Muscle layer of colon (tissue), 2 donors: ENCODE results near the gene PLA2G4E.

Experiments used
- H3K27ac ChIP-seq: one replicate; pipeline ENCODE4 v1.7.0; 2013; ENCODE audit warnings: low read depth, mild to moderate bottlenecking, low read length, moderate library complexity
- H3K27me3 ChIP-seq, 2 donors: one replicate each; pipeline ENCODE4 v1.7.0; 2013; ENCODE audit warnings: low read length in 2 of 2, mild to moderate bottlenecking in 2 of 2; ENCODE audit not compliant: insufficient read depth in 2 of 2, control insufficient read depth in 1 of 2
- H3K36me3 ChIP-seq: one replicate; pipeline ENCODE4 v1.7.0; 2013; ENCODE audit warnings: mild to moderate bottlenecking, low read length; ENCODE audit not compliant: insufficient read depth
- H3K4me1 ChIP-seq: one replicate; pipeline ENCODE4 v1.7.0; 2013; ENCODE audit warnings: mild to moderate bottlenecking, low read length; ENCODE audit not compliant: insufficient read depth
- H3K4me3 ChIP-seq, 2 donors: one replicate each; pipeline ENCODE4 v1.7.0; 2013; ENCODE audit warnings: low read length in 2 of 2, low read depth in 1 of 2, mild to moderate bottlenecking in 1 of 2, moderate library complexity in 1 of 2
- H3K9ac ChIP-seq: one replicate; pipeline ENCODE4 v1.7.0; 2013; ENCODE audit warnings: low read length
- H3K9me3 ChIP-seq: one replicate; pipeline ENCODE4 v1.7.0; 2013; ENCODE audit warnings: mild to moderate bottlenecking, low read length
- donor health status: abdominal sarcoma.
- donor health status: Adenocarcinoma of cecum.

Gene PLA2G4E

DNA sequence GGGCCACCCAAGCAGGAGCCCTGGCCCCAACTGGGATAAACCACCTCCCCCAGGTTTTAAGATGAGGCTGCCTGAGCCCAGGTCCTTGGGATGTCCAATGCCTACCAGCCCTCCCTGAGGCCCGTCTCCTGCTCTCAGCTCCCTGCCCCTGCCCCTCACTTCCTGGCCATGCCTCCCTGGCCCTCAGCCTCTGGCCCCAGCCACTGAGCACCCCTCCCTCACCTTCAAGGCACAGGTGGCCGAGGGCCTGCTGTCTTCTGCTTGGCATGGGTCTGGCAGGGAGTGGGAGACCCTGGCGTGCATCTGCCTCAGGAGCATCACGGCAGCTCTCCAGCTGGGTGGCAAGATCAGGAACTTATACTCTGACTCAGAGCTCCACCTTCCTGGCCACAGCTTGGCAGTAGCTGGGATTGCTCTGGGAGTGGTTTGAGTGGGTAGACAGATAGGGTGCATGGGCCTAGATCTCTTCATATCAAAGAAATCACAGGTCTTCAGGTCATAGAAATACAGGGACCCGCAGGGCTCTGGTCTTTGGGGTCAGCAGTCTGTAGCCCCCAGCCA, at the start of gene PLA2G4E:
PLA2G4E (minus strand) TSS at position 330 of the 561 bp plus-strand sequence; CDS start at position 318, 12 bp downstream.
- Histone ChIP-seq H3K4me3 (no peak within 1 kb of the TSS), H3K9ac (no peak within 1 kb of the TSS), H3K4me1 (no peaks in the 10 kb centered on the region), H3K27me3 (no peaks in the 10 kb centered on the region), H3K9me3 (no peaks in the 10 kb centered on the region), H3K27ac (no peak within 1 kb of the TSS), H3K36me3 (no peaks in the 10 kb centered on the region)

DNA sequence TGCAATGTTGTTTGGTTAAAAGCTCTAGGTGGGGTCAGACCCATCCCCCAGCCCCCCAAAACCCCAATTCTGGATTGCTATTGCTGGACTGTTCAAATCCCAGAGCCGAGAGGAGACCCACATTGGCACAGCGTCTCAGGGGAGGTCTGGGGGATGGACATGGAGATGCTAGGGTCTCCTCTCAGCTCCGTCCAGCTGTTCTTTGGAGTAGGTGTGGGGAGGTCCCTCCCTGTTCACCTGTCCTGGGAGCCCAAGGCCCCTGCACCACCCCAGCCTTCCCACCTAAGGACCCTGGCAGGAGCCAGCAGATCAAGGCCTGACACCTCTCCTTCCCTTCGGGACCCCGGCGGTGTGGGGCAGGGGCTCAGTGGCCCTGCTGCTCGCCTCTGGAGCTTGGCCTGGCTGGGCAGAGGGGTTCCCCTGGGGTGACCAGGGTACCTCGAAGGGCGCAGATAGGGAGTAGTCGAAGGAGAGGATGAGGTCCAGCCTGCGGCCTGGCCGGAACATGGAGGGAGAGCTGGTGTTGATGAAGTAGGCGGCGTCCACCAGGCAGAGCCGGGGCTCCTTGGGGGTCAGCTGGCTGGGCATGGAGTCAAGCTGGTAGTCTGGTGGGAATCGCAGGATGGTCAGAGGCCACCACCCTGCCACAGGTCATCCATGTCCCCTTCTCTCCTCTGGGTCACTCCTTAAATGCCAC, 49.6 kb upstream of the PLA2G4E start:
- Histone ChIP-seq H3K9me3 (no peaks in the 10 kb centered on the region), H3K36me3 (no peaks in the 10 kb centered on the region), H3K4me3 (no peak overlapping the region), H3K4me1 (no peaks in the 10 kb centered on the region), H3K27ac (no peak overlapping the region), H3K9ac (no peak overlapping the region), H3K27me3 (peaks cover 0 to 5% of the 10 kb centered on the region in 2 donors)

DNA sequence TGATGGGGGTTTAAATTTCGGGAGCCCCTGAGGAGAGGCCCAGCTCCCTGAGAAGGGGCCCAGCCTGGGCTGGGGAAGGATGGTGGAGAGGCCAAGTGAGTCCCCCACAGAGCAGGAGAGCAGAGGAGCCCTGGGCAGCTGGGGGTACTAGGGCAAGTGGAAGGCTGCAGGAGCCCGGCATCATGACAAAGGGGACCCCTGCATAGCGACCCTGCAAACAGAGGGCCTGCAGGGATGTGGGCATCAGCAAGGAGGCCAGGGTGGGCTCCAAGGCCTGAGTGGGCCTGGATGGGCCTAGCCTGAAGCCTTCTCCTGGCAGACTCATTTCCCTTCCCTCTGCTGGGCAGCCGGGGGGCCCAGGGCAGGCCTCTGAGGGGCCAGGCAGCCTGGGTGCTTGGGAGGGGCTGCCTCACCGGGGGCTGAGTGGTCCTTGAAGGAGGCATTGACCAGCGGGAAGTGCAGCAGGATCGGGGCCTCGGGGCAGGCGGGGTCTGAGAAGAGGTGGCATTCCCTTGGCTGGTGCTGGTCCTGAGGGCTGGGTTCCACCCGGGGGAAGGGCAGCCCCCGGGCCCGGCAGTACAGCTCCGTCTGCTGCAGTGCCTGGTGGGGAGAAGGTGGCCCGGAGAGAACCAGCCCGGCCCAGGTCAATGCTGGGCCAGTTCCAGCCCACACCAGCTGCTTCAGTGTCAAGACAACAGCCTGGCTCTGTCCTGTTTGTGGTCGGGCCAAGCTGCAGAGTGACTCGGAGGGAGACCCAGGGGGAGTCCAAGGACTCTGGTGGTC, 48.8 kb upstream of the PLA2G4E start:
- no peak overlapping the region for H3K4me3 ChIP-seq
- peaks cover 0 to 5% of the 10 kb centered on the region in 2 donors for H3K27me3 ChIP-seq
- no peaks in the 10 kb centered on the region for H3K9me3 ChIP-seq
- H3K4me1 ChIP-seq, result no peaks in the 10 kb centered on the region
- no peak overlapping the region for H3K27ac ChIP-seq
- no peak overlapping the region for H3K9ac ChIP-seq
- no peaks in the 10 kb centered on the region for H3K36me3 ChIP-seq

DNA sequence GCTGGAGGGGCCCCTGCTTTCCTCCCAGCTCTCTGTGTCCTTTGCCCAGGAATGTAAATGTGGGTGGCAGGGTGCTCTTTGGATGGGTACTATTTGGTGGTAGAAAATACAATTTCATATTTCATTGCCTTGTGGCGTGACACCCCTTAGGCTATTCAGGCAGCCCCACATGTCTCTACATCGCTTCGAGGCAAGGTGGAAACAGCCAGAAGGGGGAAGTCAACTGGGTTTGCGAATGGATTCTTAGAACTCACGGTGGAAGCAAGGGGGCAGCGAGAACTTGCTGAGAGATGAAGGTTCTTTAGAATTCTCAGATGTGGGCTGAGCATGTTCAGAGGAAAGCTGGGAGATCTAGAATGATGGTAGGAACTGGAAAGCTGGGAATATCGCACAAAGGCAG, 48.2 kb upstream of the PLA2G4E start:
- Histone ChIP-seq H3K4me1 (no peaks in the 10 kb centered on the region), H3K9me3 (no peaks in the 10 kb centered on the region), H3K9ac (no peak overlapping the region), H3K4me3 (no peak overlapping the region), H3K27ac (no peak overlapping the region), H3K36me3 (no peaks in the 10 kb centered on the region), H3K27me3 (peaks cover 0 to 5% of the 10 kb centered on the region in 2 donors)

GRCh38 chr15:42068601-42069000, 47.8 kb upstream of the PLA2G4E start:
- Histone ChIP-seq H3K4me3 (no peak overlapping the region), H3K4me1 (no peaks in the 10 kb centered on the region), H3K27me3 (peaks cover 0 to 5% of the 10 kb centered on the region in 2 donors), H3K9ac (no peak overlapping the region), H3K36me3 (no peaks in the 10 kb centered on the region), H3K27ac (no peak overlapping the region), H3K9me3 (no peaks in the 10 kb centered on the region)

GRCh38 chr15:42066764-42067415, 46.0 kb upstream of the PLA2G4E start:
- no peaks in the 10 kb centered on the region for H3K36me3 ChIP-seq
- no peaks in the 10 kb centered on the region for H3K4me1 ChIP-seq
- H3K9me3 ChIP-seq, result no peaks in the 10 kb centered on the region
- no peak overlapping the region for H3K27ac ChIP-seq
- H3K27me3 ChIP-seq, result peaks cover 0 to 5% of the 10 kb centered on the region in 2 donors
- no peak overlapping the region for H3K4me3 ChIP-seq
- no peak overlapping the region for H3K9ac ChIP-seq

DNA sequence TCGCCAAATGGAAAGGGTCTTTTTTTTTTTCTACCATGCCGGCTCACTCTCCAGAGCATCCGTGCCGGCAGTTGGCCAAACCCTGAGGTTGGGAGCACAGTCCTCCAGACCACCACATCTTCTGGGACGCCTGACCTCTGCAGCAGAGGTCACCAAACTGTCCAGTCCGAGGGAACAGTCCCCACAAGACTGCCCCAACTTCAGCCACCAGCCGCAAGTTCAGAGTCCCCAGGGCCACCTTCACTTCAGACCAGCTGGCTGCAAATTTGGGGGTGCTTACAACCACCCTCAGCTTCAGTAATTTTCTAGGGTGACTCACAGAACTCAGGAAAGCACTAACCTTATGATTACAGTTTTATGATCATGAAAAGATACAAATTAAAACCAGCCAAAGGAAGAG, 44.6 kb upstream of the PLA2G4E start:
- Histone ChIP-seq H3K4me3 (no peak overlapping the region), H3K4me1 (no peaks in the 10 kb centered on the region), H3K27me3 (peaks cover 0 to 4% of the 10 kb centered on the region in 2 donors), H3K27ac (no peak overlapping the region), H3K9me3 (no peaks in the 10 kb centered on the region), H3K9ac (no peak overlapping the region), H3K36me3 (no peaks in the 10 kb centered on the region)

DNA sequence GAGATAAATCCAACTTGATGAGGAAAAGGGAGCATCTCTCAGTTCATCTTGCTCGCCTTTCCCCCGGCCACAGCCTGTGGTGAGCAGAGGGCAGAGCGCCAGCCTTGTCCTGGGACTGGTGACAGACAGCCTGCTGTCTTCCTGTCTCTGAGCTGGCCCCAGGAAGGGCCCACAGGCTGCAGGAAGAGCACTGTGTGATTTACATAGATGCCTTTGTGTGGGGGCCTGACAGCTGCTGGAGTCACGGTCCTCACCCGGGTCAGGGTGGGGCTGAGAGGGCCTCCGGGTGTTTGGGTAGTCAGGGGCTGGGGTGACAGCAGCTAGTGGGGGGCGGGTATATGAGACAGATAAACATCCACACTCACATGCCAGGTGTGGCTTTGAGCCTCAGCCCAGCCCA, 44.2 kb upstream of the PLA2G4E start:
- H3K9me3 ChIP-seq, result no peaks in the 10 kb centered on the region
- H3K4me1 ChIP-seq, result no peaks in the 10 kb centered on the region
- H3K36me3 ChIP-seq, result no peaks in the 10 kb centered on the region
- no peak overlapping the region for H3K27ac ChIP-seq
- no peak overlapping the region for H3K9ac ChIP-seq
- no peaks in the 10 kb centered on the region for H3K27me3 ChIP-seq
- H3K4me3 ChIP-seq, result no peak overlapping the region

- Histone ChIP-seq H3K4me1 (no peaks in the 10 kb centered on the region), H3K27me3 (no peaks in the 10 kb centered on the region), H3K27ac (no peak overlapping the region), H3K9me3 (no peaks in the 10 kb centered on the region), H3K36me3 (no peaks in the 10 kb centered on the region), H3K9ac (no peak overlapping the region), H3K4me3 (no peak overlapping the region)
Observed at GRCh38 chr15:42064271-42064670, 43.4 kb upstream of the PLA2G4E start.

GRCh38 chr15:42063122-42063848, 42.4 kb upstream of the PLA2G4E start:
- Histone ChIP-seq H3K9ac (no peak overlapping the region), H3K4me3 (no peak overlapping the region), H3K9me3 (no peaks in the 10 kb centered on the region), H3K27ac (no peak overlapping the region), H3K4me1 (no peaks in the 10 kb centered on the region), H3K36me3 (no peaks in the 10 kb centered on the region), H3K27me3 (no peaks in the 10 kb centered on the region)
